H9 (cell line): Measurements from ENCODE around the gene COL4A1. TPM values are rescaled to one million over a fixed set of nuclear protein-coding genes. Genes with fewer than 3 reads are reported as not detected.

ENCODE experiments used
- DNase-seq: peaks from one replicate; pipeline ENCODE4 v3.0.0-alpha.2; 2017
- H2AFZ ChIP-seq: one replicate; pipeline ENCODE4 v1.6.1; 2013; ENCODE audit warnings: mild to moderate bottlenecking, low read length, control low read depth, moderate library complexity
- H2AK5ac ChIP-seq: 2 replicates; pipeline ENCODE4 v1.6.1; 2013; ENCODE audit warnings: low read length, control low read depth, mixed read lengths; ENCODE audit not compliant: insufficient read length
- H2BK120ac ChIP-seq: one replicate; pipeline ENCODE4 v1.6.1; 2013; ENCODE audit warnings: low read depth, mild to moderate bottlenecking, low read length, control low read depth, inconsistent platforms; ENCODE audit not compliant: poor library complexity, severe bottlenecking
- H2BK12ac ChIP-seq: 2 replicates; pipeline ENCODE4 v1.6.1; 2013; ENCODE audit warnings: low read length, control low read depth, mixed read lengths, low read depth; ENCODE audit not compliant: insufficient read length
- H2BK15ac ChIP-seq: 2 replicates; pipeline ENCODE4 v1.6.1; 2013; ENCODE audit warnings: low read depth, low read length, control low read depth
- H2BK20ac ChIP-seq: one replicate; pipeline ENCODE4 v1.6.1; 2013; ENCODE audit warnings: low read depth, mild to moderate bottlenecking, low read length, control low read depth, inconsistent platforms; ENCODE audit not compliant: poor library complexity, severe bottlenecking
- H2BK5ac ChIP-seq: 2 replicates; pipeline ENCODE4 v1.6.1; 2013; ENCODE audit warnings: low read length, control low read depth, mixed read lengths; ENCODE audit not compliant: insufficient read length
- H3K14ac ChIP-seq: 2 replicates; pipeline ENCODE4 v1.6.1; 2013; ENCODE audit warnings: low read length, control low read depth; ENCODE audit not compliant: insufficient read depth
- H3K18ac ChIP-seq: 2 replicates; pipeline ENCODE4 v1.6.1; 2013; ENCODE audit warnings: low read depth, mild to moderate bottlenecking, mixed read lengths, low read length, control low read depth; ENCODE audit not compliant: insufficient read length
- H3K23ac ChIP-seq: 2 replicates; pipeline ENCODE4 v1.6.1; 2013; ENCODE audit warnings: low read length, control low read depth, mixed read lengths, low read depth; ENCODE audit not compliant: insufficient read length
- H3K23me2 ChIP-seq: 2 replicates; pipeline ENCODE4 v1.6.1; 2013; ENCODE audit warnings: low read depth, mild to moderate bottlenecking, mixed read lengths, low read length, control low read depth; ENCODE audit not compliant: insufficient read length, poor library complexity, severe bottlenecking
- H3K27ac ChIP-seq: 2 replicates; pipeline ENCODE4 v1.5.1; 2013; ENCODE audit warnings: low read length, control low read depth, mixed read lengths, low read depth; ENCODE audit not compliant: insufficient read length
- H3K27me3 ChIP-seq: 2 replicates; pipeline ENCODE4 v1.6.1; 2013; ENCODE audit warnings: low read length, control low read depth, inconsistent platforms; ENCODE audit not compliant: insufficient read depth
- H3K4ac ChIP-seq: 2 replicates; pipeline ENCODE4 v1.6.1; 2013; ENCODE audit warnings: low read depth, mild to moderate bottlenecking, control low read depth, inconsistent platforms, low read length, moderate library complexity
- H3K4me1 ChIP-seq: 2 replicates; pipeline ENCODE4 v1.6.1; 2013; ENCODE audit warnings: low read length, control low read depth, inconsistent platforms; ENCODE audit not compliant: insufficient read depth
- H3K4me2 ChIP-seq: 2 replicates; pipeline ENCODE4 v1.6.1; 2013; ENCODE audit warnings: low read length, control low read depth, mixed read lengths; ENCODE audit not compliant: insufficient read length, insufficient read depth
- H3K56ac ChIP-seq: 2 replicates; pipeline ENCODE4 v1.6.1; 2013; ENCODE audit warnings: low read depth, mild to moderate bottlenecking, mixed read lengths, low read length, control low read depth; ENCODE audit not compliant: insufficient read length
- H3K79me1 ChIP-seq: 2 replicates; pipeline ENCODE4 v1.6.1; 2013; ENCODE audit warnings: low read depth, mild to moderate bottlenecking, moderate library complexity, low read length, control low read depth, inconsistent platforms; ENCODE audit not compliant: insufficient read depth, poor library complexity, severe bottlenecking
- H3K79me2 ChIP-seq: 2 replicates; pipeline ENCODE4 v1.6.1; 2013; ENCODE audit warnings: low read length, control low read depth, inconsistent platforms; ENCODE audit not compliant: insufficient read depth
- H3K9ac ChIP-seq: 2 replicates; pipeline ENCODE4 v1.6.1; 2013; ENCODE audit warnings: low read length, control low read depth, mixed read lengths; ENCODE audit not compliant: insufficient read length; ENCODE audit errors: extremely low read depth
- H3K9me3 ChIP-seq: one replicate; pipeline ENCODE4 v1.6.1; 2013; ENCODE audit warnings: low read depth, low read length, inconsistent platforms; ENCODE audit not compliant: control insufficient read depth
- H3T11ph ChIP-seq: one replicate; pipeline ENCODE4 v1.6.1; 2013; ENCODE audit warnings: mild to moderate bottlenecking, low read length, control low read depth, inconsistent platforms
- H4K20me1 ChIP-seq: one replicate; pipeline ENCODE4 v1.6.1; 2013; ENCODE audit not compliant: control insufficient read depth, insufficient read length, insufficient read depth
- H4K5ac ChIP-seq: 2 replicates; pipeline ENCODE4 v1.6.1; 2013; ENCODE audit warnings: low read depth, mild to moderate bottlenecking, mixed read lengths, low read length, control low read depth; ENCODE audit not compliant: insufficient read length
- H4K8ac ChIP-seq: replicated peaks from 2 replicates; pipeline ENCODE4 v1.6.1; 2013; ENCODE audit warnings: low read length, control low read depth, mixed read lengths, low read depth; ENCODE audit not compliant: insufficient read length
- H4K91ac ChIP-seq: 2 replicates; pipeline ENCODE4 v1.6.1; 2013; ENCODE audit warnings: low read depth, mild to moderate bottlenecking, moderate library complexity, mixed read lengths, low read length, control low read depth; ENCODE audit not compliant: insufficient read length
- H3K27ac Mint-ChIP-seq, 3 experiments: 2 replicates in 2 of 3; 3 replicates in 1 of 3; pipeline ENCODE4 v1.8.0; 2020 to 2021; ENCODE audit warnings: mixed read lengths in 3 of 3, mild to moderate bottlenecking in 1 of 3, moderate library complexity in 1 of 3
- H3K27me3 Mint-ChIP-seq: 2 replicates; pipeline ENCODE4 v1.8.0; 2021; ENCODE audit warnings: low read depth, mild to moderate bottlenecking, moderate library complexity, mixed read lengths
- H3K36me3 Mint-ChIP-seq, 3 experiments: 2 replicates in 2 of 3; 3 replicates in 1 of 3; pipeline ENCODE4 v1.8.0; 2020 to 2021; ENCODE audit warnings: low read depth in 3 of 3, mixed read lengths in 3 of 3; ENCODE audit not compliant: insufficient read depth in 1 of 3
- H3K4me1 Mint-ChIP-seq, 2 experiments: 2 replicates each; pipeline ENCODE4 v1.8.0; 2020; ENCODE audit warnings: mixed read lengths in 2 of 2
- H3K4me3 Mint-ChIP-seq, 2 experiments: 2 replicates in 1 of 2; 3 replicates in 1 of 2; pipeline ENCODE4 v1.8.0; 2020 to 2021; ENCODE audit warnings: mild to moderate bottlenecking in 2 of 2, mixed read lengths in 2 of 2, moderate library complexity in 1 of 2
- H3K9me3 Mint-ChIP-seq, 2 experiments: 2 replicates in 1 of 2; 3 replicates in 1 of 2; pipeline ENCODE4 v1.8.0; 2020; ENCODE audit warnings: mild to moderate bottlenecking in 2 of 2, mixed read lengths in 2 of 2, moderate library complexity in 1 of 2
- WGBS: extraction: QIAGEN DNeasy Blood & Tissue Kit; methylation state at CpG from one replicate; pipeline ENCODE4 v1.1.7; 2013; ENCODE audit warnings: missing lambda C conversion rate, low lambda C conversion rate, mixed read lengths; ENCODE audit not compliant: insufficient read length; ENCODE audit errors: extremely low coverage; 5-methylcytosine and 5-hydroxymethylcytosine counted together
- total RNA-seq: library from RNA; stranded (reverse); gene quantifications from 2 replicates; pipeline ENCODE4 v1.2.1, GENCODE V29; 2021
- TF ChIP-seq, protein P1 (sequence below): fragments of 200-600 bp; sonication (generic); conservative IDR thresholded peaks from 3 replicates; pipeline ENCODE4 v1.8.0; 2021; ENCODE audit warnings: antibody characterized with exemption, mild to moderate bottlenecking

The COL4A1 gene
- total RNA-seq, 1 experiment from 2014 or later = 73.1 TPM

DNA sequence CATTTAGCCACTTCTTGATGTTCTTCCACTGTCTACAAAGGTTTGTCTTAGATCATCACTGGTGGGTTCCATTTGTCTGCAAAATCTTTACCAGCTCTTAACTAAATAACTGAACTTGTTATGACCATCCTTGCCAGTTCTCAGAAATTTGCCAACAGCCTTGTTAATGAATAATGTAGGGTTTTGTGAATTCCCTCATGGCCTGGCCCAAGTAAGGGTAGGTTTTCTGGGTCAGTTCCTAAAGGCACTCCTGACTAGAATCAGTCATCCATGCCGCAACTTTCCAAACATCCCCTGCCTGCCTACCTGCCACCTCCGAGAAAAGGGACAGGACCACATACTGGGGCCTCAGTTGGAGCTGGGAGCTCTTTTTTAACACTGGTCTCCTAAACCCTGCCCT lies 4.0 kb downstream of the COL4A1 start:
- Histone ChIP-seq H3K27me3 (no peaks in the 10 kb centered on the region; the same call in 1 of the 2 replicates), H2BK120ac (no peak overlapping the region), H3K79me2 (peaks cover 2% of the 10 kb centered on the region; the same call in 1 of the 2 replicates), H3K4me1 (no peaks in the 10 kb centered on the region; the same call in 1 of the 2 replicates), H2BK5ac (no peak overlapping the region), H4K8ac (no peak overlapping the region), H4K20me1 (no peaks in the 10 kb centered on the region), H3K9ac (no peak overlapping the region), H3K14ac (no peak overlapping the region), H3K9me3 (no peaks in the 10 kb centered on the region), H2BK20ac (no peak overlapping the region), H2AFZ (no peak overlapping the region), H3K18ac (no peak overlapping the region), H2BK12ac (no peak overlapping the region), H3K27ac (no peak overlapping the region), H3K4me2 (no peak overlapping the region), H3K23me2 (peaks cover 7% of the 10 kb centered on the region), H3K23ac (no peak overlapping the region), H3K79me1 (no peaks in the 10 kb centered on the region), H2AK5ac (no peak overlapping the region), H3K56ac (no peak overlapping the region), H4K5ac (no peak overlapping the region), H3K4ac (no peak overlapping the region), H3T11ph (no peak overlapping the region), H4K91ac (no peak overlapping the region), H2BK15ac (no peak overlapping the region)
- no peak for DNase-seq
- H3K9me3 Mint-ChIP-seq = no peaks in the 10 kb centered on the region; a peak in 1 of 5 replicates
- WGBS = no CpG with 5 or more reads among the region's 2 CpGs
- peaks cover 26% of the 10 kb centered on the region for H3K27me3 Mint-ChIP-seq
- no peak overlapping the region for H3K27ac Mint-ChIP-seq
- H3K36me3 Mint-ChIP-seq = peaks cover 0 to 2% (median 2%) of the 10 kb centered on the region in 3 experiments; a peak in 5 of 7 replicates
- TF ChIP-seq, protein P1, sequence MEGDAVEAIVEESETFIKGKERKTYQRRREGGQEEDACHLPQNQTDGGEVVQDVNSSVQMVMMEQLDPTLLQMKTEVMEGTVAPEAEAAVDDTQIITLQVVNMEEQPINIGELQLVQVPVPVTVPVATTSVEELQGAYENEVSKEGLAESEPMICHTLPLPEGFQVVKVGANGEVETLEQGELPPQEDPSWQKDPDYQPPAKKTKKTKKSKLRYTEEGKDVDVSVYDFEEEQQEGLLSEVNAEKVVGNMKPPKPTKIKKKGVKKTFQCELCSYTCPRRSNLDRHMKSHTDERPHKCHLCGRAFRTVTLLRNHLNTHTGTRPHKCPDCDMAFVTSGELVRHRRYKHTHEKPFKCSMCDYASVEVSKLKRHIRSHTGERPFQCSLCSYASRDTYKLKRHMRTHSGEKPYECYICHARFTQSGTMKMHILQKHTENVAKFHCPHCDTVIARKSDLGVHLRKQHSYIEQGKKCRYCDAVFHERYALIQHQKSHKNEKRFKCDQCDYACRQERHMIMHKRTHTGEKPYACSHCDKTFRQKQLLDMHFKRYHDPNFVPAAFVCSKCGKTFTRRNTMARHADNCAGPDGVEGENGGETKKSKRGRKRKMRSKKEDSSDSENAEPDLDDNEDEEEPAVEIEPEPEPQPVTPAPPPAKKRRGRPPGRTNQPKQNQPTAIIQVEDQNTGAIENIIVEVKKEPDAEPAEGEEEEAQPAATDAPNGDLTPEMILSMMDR = no peak
- no peak overlapping the region for H3K4me3 Mint-ChIP-seq
- H3K4me1 Mint-ChIP-seq = peaks cover 43% of the 10 kb centered on the region in 2 experiments
